NK-92 (cell line): Measurements from ENCODE around the gene ADARB2.
"Not testable (repeated sequence)": the region's sequence is repeated elsewhere in the genome, so short reads cannot be mapped to it uniquely, and the experiment has no call there.

ENCODE experiments used
- DNase-seq: peaks from one replicate; lab custom pipeline; 2025; ENCODE audit not compliant: unreplicated experiment; lab: John Stamatoyannopoulos, UW

Gene ADARB2

GRCh38 chr10:1402016-1402770, 335.1 kb downstream of the ADARB2 start:
- no peak for DNase-seq

GRCh38 chr10:1401071-1401965, 336.0 kb downstream of the ADARB2 start:
- DNase-seq, result no peak

GRCh38 chr10:1400101-1401070, 336.9 kb downstream of the ADARB2 start:
- no peak for DNase-seq

- no peak for DNase-seq
Observed at GRCh38 chr10:1399431-1400100, 337.8 kb downstream of the ADARB2 start.

GRCh38 chr10:1398626-1399410, 338.5 kb downstream of the ADARB2 start:
- no peak for DNase-seq

GRCh38 chr10:1398116-1398515, 339.2 kb downstream of the ADARB2 start:
- DNase-seq, result not testable (repeated sequence)

- no peak for DNase-seq
Observed at GRCh38 chr10:1396297-1396635, 341.1 kb downstream of the ADARB2 start.

- no peak for DNase-seq
Observed at GRCh38 chr10:1395481-1396296, 341.6 kb downstream of the ADARB2 start.

GRCh38 chr10:1395025-1395480, 342.3 kb downstream of the ADARB2 start:
- no peak for DNase-seq

GRCh38 chr10:1394155-1394912, 343.0 kb downstream of the ADARB2 start:
- no peak for DNase-seq

- DNase-seq, result no peak
Observed at GRCh38 chr10:1393481-1393880, 343.8 kb downstream of the ADARB2 start.

- DNase-seq, result no peak
Observed at GRCh38 chr10:1392127-1392526, 345.2 kb downstream of the ADARB2 start.

GRCh38 chr10:1390200-1390599, 347.1 kb downstream of the ADARB2 start:
- DNase-seq, result no peak

- no peak for DNase-seq
Observed at GRCh38 chr10:1384026-1384425, 353.3 kb downstream of the ADARB2 start.

- DNase-seq, result no peak
Observed at GRCh38 chr10:1382711-1383110, 354.6 kb downstream of the ADARB2 start.

- no peak for DNase-seq
Observed at GRCh38 chr10:1381339-1381738, 356.0 kb downstream of the ADARB2 start.

GRCh38 chr10:1380088-1380671, 357.1 kb downstream of the ADARB2 start:
- no peak for DNase-seq

- DNase-seq, result no peak
Observed at GRCh38 chr10:1379601-1380000, 357.7 kb downstream of the ADARB2 start.
